Measurements from ENCODE around the gene GPR162. TPM values are rescaled to one million over a fixed set of nuclear protein-coding genes. Genes with fewer than 3 reads are reported as not detected.

Gene GPR162
- polyA plus RNA-seq, 2 of the 4 experiments (the other 2 are of a cell fraction) = 1.7 to 1.8 TPM

DNA sequence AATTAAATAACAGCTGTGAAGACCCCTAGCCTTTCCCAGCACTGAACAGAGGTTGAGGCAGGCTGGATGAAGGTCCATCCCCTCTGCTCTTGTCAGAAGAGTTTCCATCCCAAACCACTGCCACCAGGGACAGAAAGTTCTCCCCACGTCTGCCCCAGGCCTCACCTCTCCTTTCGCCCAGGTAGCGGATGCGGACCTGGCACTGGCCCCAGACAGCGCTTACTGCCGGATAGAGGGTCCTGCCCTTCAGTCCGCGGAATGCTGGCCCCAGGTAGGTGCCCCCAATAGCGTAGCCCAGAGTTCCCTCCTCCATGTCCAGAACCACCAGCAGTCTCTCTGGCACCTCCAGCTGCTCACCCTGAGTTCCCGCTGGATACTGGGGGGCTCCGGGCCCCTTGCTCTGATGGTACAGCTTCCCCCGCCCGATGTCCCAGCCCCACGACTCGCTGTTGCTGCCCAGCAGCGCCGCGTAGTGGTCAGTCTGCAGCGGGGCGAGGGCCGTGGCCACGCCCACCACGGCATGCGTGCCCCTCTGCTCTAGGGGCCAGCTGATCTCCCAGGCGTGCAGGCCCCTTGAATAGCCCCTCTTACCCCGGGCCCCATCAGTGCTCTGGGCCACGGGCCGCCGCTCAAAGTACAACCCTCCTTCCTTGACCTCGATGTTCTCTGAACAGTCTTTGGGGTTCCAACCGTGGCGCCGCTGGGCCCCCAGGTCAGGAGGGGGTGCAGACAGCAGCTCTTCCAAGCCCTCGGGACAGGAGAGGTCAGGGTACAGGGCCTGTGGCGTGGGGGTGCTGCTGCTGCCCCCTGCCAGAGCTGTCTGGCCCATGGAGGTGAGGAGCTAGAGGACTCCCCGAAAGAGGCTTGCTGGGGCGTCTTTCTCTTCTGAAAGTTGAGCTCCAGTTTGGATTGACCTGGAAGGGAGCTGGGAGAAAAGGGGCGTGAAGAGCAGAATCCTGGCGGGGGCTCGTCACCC, 50.7 kb downstream of the GPR162 start:
- Histone ChIP-seq H3K27ac (peak overlapping the region; percentile 93 to 94), H3K4me2 (peak overlapping the region; percentile 100), H3K9me3 (no peaks in the 10 kb centered on the region), H3K4me3 (peak overlapping the region; percentile 77), H3K4me1 (peaks cover 42% of the 10 kb centered on the region)
- FAIRE-seq (no peak), DNase-seq (ENCODE audit: low read depth in 1 of 2, low spot score in 1 of 2) (peak; percentile 78 to 81), ATAC-seq (peak; percentile 52 to 70)
- POLR2A ChIA-PET = interaction anchor here (0.6 to 6.0 kb wide), 19 partner anchors 10 to 333 kb away, joined by 3 to 105 read pairs (median 4); partner anchors contain the start of genes C12orf57, CDCA3, COPS7A and ENO2
- CTCF ChIA-PET = interaction anchor here (0.5 to 17.9 kb wide), 38 partner anchors 9 to 417 kb away, joined by 3 to 399 read pairs (median 6); partner anchors contain the start of genes ATN1, C12orf57, C1RL and CDCA3
- WGBS (ENCODE audit: missing lambda C conversion rate) = 2% methylated on average over 31 of the region's 40 CpGs
- no peak for TF ChIP-seq CBX2 (IDR thresholded peaks at IDR 0.05; ENCODE audit: borderline replicate concordance, low read depth)
- peak; percentile 60; the same call in 1 of the 2 replicates for TF ChIP-seq MYC (IDR thresholded peaks at IDR 0.05; ENCODE audit: borderline replicate concordance, low read length)
- TF ChIP-seq FOSB (CRISPR knock-in tag; IDR thresholded peaks at IDR 0.05) = no peak; the same call in 1 of the 2 replicates
- TF ChIP-seq NPAS2 (CRISPR knock-in tag; IDR thresholded peaks at IDR 0.05; ENCODE audit: borderline replicate concordance) = no peak
- no peak for TF ChIP-seq RFX5 (IDR thresholded peaks at IDR 0.05)
- peak in 1 of 2 experiments; percentile 31; a peak in 2 of 5 replicates for TF ChIP-seq JUN (IDR thresholded peaks at IDR 0.05)
- TF ChIP-seq KDM5A (IDR thresholded peaks at IDR 0.05) = no peak
- no peak for TF ChIP-seq EHMT2 (IDR thresholded peaks at IDR 0.05; ENCODE audit: low read depth)
- TF ChIP-seq SREBF2 (IDR thresholded peaks at IDR 0.05) = no peak
- TF ChIP-seq RCOR1 (IDR thresholded peaks at IDR 0.05; ENCODE audit: low read depth, low read length) = no peak
- no peak for TF ChIP-seq EP300 (IDR thresholded peaks at IDR 0.05)
- TF ChIP-seq PHF8 (IDR thresholded peaks at IDR 0.05; ENCODE audit: borderline replicate concordance, low read depth) = peak; percentile 27; the same call in 1 of the 2 replicates
- peak; percentile 65 to 70 for TF ChIP-seq RAD21 (conservative IDR thresholded peaks at IDR 0.05 in 1 of 2, IDR thresholded peaks at IDR 0.05 in 1 of 2)
- TF ChIP-seq EHF (CRISPR knock-in tag; IDR thresholded peaks at IDR 0.05) = no peak
- no peak for TF ChIP-seq HOXB13 (CRISPR knock-in tag; IDR thresholded peaks at IDR 0.05; ENCODE audit: low read depth)
- 0 out of 2 replicates have a peak, but pooled peaks have one; percentile 75 for TF ChIP-seq RNF2 (IDR thresholded peaks at IDR 0.05; ENCODE audit: borderline replicate concordance, low read depth)
- TF ChIP-seq BHLHE40 (IDR thresholded peaks at IDR 0.05; ENCODE audit: low read depth, low read length) = no peak
- TF ChIP-seq RARB (CRISPR knock-in tag; IDR thresholded peaks at IDR 0.05) = no peak
- TF ChIP-seq TP53 (CRISPR knock-in tag; IDR thresholded peaks at IDR 0.05) = no peak
- TF ChIP-seq FOXS1 (CRISPR knock-in tag; IDR thresholded peaks at IDR 0.05) = no peak
- peak; percentile 59 for TF ChIP-seq POLR2A (IDR thresholded peaks at IDR 0.05; ENCODE audit: low read length)
- TF ChIP-seq, protein P1, sequence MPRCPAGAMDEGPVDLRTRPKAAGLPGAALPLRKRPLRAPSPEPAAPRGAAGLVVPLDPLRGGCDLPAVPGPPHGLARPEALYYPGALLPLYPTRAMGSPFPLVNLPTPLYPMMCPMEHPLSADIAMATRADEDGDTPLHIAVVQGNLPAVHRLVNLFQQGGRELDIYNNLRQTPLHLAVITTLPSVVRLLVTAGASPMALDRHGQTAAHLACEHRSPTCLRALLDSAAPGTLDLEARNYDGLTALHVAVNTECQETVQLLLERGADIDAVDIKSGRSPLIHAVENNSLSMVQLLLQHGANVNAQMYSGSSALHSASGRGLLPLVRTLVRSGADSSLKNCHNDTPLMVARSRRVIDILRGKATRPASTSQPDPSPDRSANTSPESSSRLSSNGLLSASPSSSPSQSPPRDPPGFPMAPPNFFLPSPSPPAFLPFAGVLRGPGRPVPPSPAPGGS (IDR thresholded peaks at IDR 0.05) = peak; percentile 39; the same call in 2 of the 3 replicates
- peak; percentile 25; the same call in 1 of the 2 replicates for TF ChIP-seq GATA3 (IDR thresholded peaks at IDR 0.05; ENCODE audit: borderline replicate concordance)
- TF ChIP-seq HDAC2 (IDR thresholded peaks at IDR 0.05) = no peak
- no peak for TF ChIP-seq HOXB5 (CRISPR knock-in tag; IDR thresholded peaks at IDR 0.05)
- TF ChIP-seq, protein P2, sequence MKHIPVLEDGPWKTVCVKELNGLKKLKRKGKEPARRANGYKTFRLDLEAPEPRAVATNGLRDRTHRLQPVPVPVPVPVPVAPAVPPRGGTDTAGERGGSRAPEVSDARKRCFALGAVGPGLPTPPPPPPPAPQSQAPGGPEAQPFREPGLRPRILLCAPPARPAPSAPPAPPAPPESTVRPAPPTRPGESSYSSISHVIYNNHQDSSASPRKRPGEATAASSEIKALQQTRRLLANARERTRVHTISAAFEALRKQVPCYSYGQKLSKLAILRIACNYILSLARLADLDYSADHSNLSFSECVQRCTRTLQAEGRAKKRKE (CRISPR knock-in tag; IDR thresholded peaks at IDR 0.05; ENCODE audit: low read depth) = no peak
- TF ChIP-seq, protein P3, sequence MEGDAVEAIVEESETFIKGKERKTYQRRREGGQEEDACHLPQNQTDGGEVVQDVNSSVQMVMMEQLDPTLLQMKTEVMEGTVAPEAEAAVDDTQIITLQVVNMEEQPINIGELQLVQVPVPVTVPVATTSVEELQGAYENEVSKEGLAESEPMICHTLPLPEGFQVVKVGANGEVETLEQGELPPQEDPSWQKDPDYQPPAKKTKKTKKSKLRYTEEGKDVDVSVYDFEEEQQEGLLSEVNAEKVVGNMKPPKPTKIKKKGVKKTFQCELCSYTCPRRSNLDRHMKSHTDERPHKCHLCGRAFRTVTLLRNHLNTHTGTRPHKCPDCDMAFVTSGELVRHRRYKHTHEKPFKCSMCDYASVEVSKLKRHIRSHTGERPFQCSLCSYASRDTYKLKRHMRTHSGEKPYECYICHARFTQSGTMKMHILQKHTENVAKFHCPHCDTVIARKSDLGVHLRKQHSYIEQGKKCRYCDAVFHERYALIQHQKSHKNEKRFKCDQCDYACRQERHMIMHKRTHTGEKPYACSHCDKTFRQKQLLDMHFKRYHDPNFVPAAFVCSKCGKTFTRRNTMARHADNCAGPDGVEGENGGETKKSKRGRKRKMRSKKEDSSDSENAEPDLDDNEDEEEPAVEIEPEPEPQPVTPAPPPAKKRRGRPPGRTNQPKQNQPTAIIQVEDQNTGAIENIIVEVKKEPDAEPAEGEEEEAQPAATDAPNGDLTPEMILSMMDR (IDR thresholded peaks at IDR 0.05) = peak; percentile 94
- no peak for TF ChIP-seq POLR2AphosphoS2 (conservative IDR thresholded peaks at IDR 0.05; ENCODE audit: low read length)
- no peak for TF ChIP-seq ZC3H11A (IDR thresholded peaks at IDR 0.05)
- TF ChIP-seq MAFK (IDR thresholded peaks at IDR 0.05; ENCODE audit: partially characterized antibody) = no peak
- TF ChIP-seq, protein P4, sequence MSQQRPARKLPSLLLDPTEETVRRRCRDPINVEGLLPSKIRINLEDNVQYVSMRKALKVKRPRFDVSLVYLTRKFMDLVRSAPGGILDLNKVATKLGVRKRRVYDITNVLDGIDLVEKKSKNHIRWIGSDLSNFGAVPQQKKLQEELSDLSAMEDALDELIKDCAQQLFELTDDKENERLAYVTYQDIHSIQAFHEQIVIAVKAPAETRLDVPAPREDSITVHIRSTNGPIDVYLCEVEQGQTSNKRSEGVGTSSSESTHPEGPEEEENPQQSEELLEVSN (IDR thresholded peaks at IDR 0.05; ENCODE audit: borderline replicate concordance, low read depth) = peak; percentile 44; the same call in 1 of the 2 replicates
- no peak for TF ChIP-seq FOSL2 (IDR thresholded peaks at IDR 0.05)
- no peak for TF ChIP-seq FOSL2 (CRISPR knock-in tag; IDR thresholded peaks at IDR 0.05)
- TF ChIP-seq JUNB (IDR thresholded peaks at IDR 0.05) = no peak
- no peak for TF ChIP-seq CHD2 (IDR thresholded peaks at IDR 0.05; ENCODE audit: low read length, partially characterized antibody)
- TF ChIP-seq CBX8 (IDR thresholded peaks at IDR 0.05) = no peak
- TF ChIP-seq, protein P5, sequence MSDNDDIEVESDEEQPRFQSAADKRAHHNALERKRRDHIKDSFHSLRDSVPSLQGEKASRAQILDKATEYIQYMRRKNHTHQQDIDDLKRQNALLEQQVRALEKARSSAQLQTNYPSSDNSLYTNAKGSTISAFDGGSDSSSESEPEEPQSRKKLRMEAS (IDR thresholded peaks at IDR 0.05) = peak; percentile 93
- no peak for TF ChIP-seq ZFP36 (IDR thresholded peaks at IDR 0.05; ENCODE audit: borderline replicate concordance, partially characterized antibody)
